HL-60/S4 (cell line): ENCODE results near the gene EGFL7.

Source experiments
- in situ Hi-C: fragments of 300-500 bp; cut with MboI; formaldehyde crosslinking; loops from 2 replicates; pipeline ENCODE4 v1.14.3; 2022; ENCODE audit warnings: low sequenced_read_pairs

EGFL7 gene

GRCh38 chr9:136658849-136659535 is 3.7 kb upstream of the EGFL7 start:
- in situ Hi-C loops = no loop called here

- in situ Hi-C loops = no loop called here
Observed at GRCh38 chr9:136659861-136660784, 2.6 kb upstream of the EGFL7 start.

GRCh38 chr9:136660971-136661550 is 1.7 kb upstream of the EGFL7 start:
- in situ Hi-C loops = no loop called here

- in situ Hi-C loops = no loop called here
Observed at GRCh38 chr9:136661641-136662325, 933 bp upstream of the EGFL7 start.

- in situ Hi-C loops = no loop called here
Observed at GRCh38 chr9:136662326-136662655, 425 bp upstream of the EGFL7 start.

- in situ Hi-C loops = no loop called here
Observed at GRCh38 chr9:136664000-136664915, 1.5 kb downstream of the EGFL7 start.

GRCh38 chr9:136665111-136665703 is 2.5 kb downstream of the EGFL7 start:
- in situ Hi-C loops = no loop called here

GRCh38 chr9:136665704-136666371 is 3.1 kb downstream of the EGFL7 start:
- in situ Hi-C loops = no loop called here

GRCh38 chr9:136666372-136667213 is 3.9 kb downstream of the EGFL7 start:
- in situ Hi-C loops = no loop called here

- in situ Hi-C loops = no loop called here
Observed at GRCh38 chr9:136667214-136667939, 4.7 kb downstream of the EGFL7 start.

- in situ Hi-C loops = no loop called here
Observed at GRCh38 chr9:136667940-136668760, 5.4 kb downstream of the EGFL7 start.

GRCh38 chr9:136668983-136669790 is 6.5 kb downstream of the EGFL7 start:
- in situ Hi-C loops = no loop called here

- in situ Hi-C loops = no loop called here
Observed at GRCh38 chr9:136669791-136670464, 7.2 kb downstream of the EGFL7 start.

GRCh38 chr9:136670576-136671253 is 8.0 kb downstream of the EGFL7 start:
- in situ Hi-C loops = no loop called here

- in situ Hi-C loops = no loop called here
Observed at GRCh38 chr9:136671254-136671614, 8.5 kb downstream of the EGFL7 start.
